ENCODE data around the gene DOCK10.

GRCh38 chr2:224833986-224834385 lies 208.3 kb downstream of the DOCK10 start:
- TF ChIP-seq YBX1 (IDR thresholded peaks at IDR 0.05) (no peak), IKZF2 (IDR thresholded peaks at IDR 0.05) (no peak), CTCF (IDR thresholded peaks at IDR 0.05 in 2 of 3, conservative IDR thresholded peaks at IDR 0.05 in 1 of 3; ENCODE audit: control insufficient read depth in 2 of 3, extremely low read depth in 1 of 3, insufficient read depth in 1 of 3, low read depth in 3 of 3, low read length in 3 of 3) (no peak)
